HG03196 (cell line): ENCODE data around the gene C2CD5.
"Not testable (repeated sequence)": the region's sequence is repeated elsewhere in the genome, so short reads cannot be mapped to it uniquely, and the experiment has no call there.

ENCODE experiments used
- ATAC-seq: cut with Tn5 transposase; IDR thresholded peaks from one replicate; pipeline ENCODE4 v1.9.1; 2021; ENCODE audit not compliant: unreplicated experiment

C2CD5 gene

GRCh38 chr12:22544038-22544979 lies at the start of gene C2CD5:
C2CD5 (minus strand) TSS chr12:22544542; CDS start chr12:22544150, 392 bp downstream.
- ATAC-seq: peak; percentile 81

- ATAC-seq: no peak
These were observed 49.5 kb upstream of the C2CD5 start for GRCh38 chr12:22593864-22594263.

GRCh38 chr12:22588817-22589216 lies 44.5 kb upstream of the C2CD5 start:
- ATAC-seq: no peak

GRCh38 chr12:22578328-22578727 lies 34.0 kb upstream of the C2CD5 start:
- no peak for ATAC-seq

GRCh38 chr12:22577667-22578066 lies 33.3 kb upstream of the C2CD5 start:
- ATAC-seq: no peak

GRCh38 chr12:22576473-22576872 lies 32.1 kb upstream of the C2CD5 start:
- no peak for ATAC-seq

GRCh38 chr12:22576065-22576464 lies 31.7 kb upstream of the C2CD5 start:
- ATAC-seq: no peak

GRCh38 chr12:22574921-22575320 lies 30.6 kb upstream of the C2CD5 start:
- no peak for ATAC-seq

- no peak for ATAC-seq
These were observed 28.8 kb upstream of the C2CD5 start for GRCh38 chr12:22573181-22573580.

GRCh38 chr12:22569253-22569652 lies 24.9 kb upstream of the C2CD5 start:
- ATAC-seq: no peak

GRCh38 chr12:22562036-22563028 lies 18.0 kb upstream of the C2CD5 start:
- no peak for ATAC-seq

- not testable (repeated sequence) for ATAC-seq
These were observed 10.4 kb upstream of the C2CD5 start for GRCh38 chr12:22554750-22555149.

- no peak for ATAC-seq
These were observed 7.3 kb upstream of the C2CD5 start for GRCh38 chr12:22551624-22552023.

GRCh38 chr12:22545255-22545654 lies 913 bp upstream of the C2CD5 start:
- no peak for ATAC-seq

GRCh38 chr12:22543246-22544037 lies 900 bp downstream of the C2CD5 start:
- ATAC-seq: peak; percentile 39

GRCh38 chr12:22541496-22542155 lies 2.7 kb downstream of the C2CD5 start:
- no peak for ATAC-seq

- ATAC-seq: no peak
These were observed 5.3 kb downstream of the C2CD5 start for GRCh38 chr12:22539055-22539454.

GRCh38 chr12:22538311-22538710 lies 6.0 kb downstream of the C2CD5 start:
- ATAC-seq: no peak

- ATAC-seq: no peak
These were observed 7.3 kb downstream of the C2CD5 start for GRCh38 chr12:22536971-22537544.
